Brain microvascular endothelial cell (primary cell): Measurements from ENCODE around the gene ANKK1.

Experiments used
- DNase-seq: peaks from one replicate; pipeline ENCODE4 v3.0.0-alpha.2; 2020
- H3K27ac ChIP-seq: fragments of 250-450 bp; sonication (Bioruptor Pico); 2 replicates; pipeline ENCODE4 v1.5.1; 2020; ENCODE audit warnings: mild to moderate bottlenecking, moderate library complexity
- H3K27me3 ChIP-seq: fragments of 250-450 bp; sonication (Bioruptor Pico); replicated peaks from 2 replicates; pipeline ENCODE4 v1.5.1; 2020; ENCODE audit warnings: mild to moderate bottlenecking
- H3K36me3 ChIP-seq: fragments of 250-450 bp; sonication (Bioruptor Pico); replicated peaks from 2 replicates; pipeline ENCODE4 v1.5.1; 2020; ENCODE audit warnings: mild to moderate bottlenecking
- H3K4me3 ChIP-seq: 2 replicates; pipeline ENCODE4 v1.5.1; 2011; ENCODE audit warnings: low read depth, mild to moderate bottlenecking, control low read depth, low read length, moderate library complexity
- CTCF ChIP-seq: IDR thresholded peaks from 2 replicates; pipeline ENCODE4 v1.5.1; 2011; ENCODE audit warnings: low read depth, mild to moderate bottlenecking, moderate library complexity, low read length, control low read depth, inconsistent platforms; ENCODE audit errors: missing control alignments
- in situ Hi-C: cut with HindIII; loops from 2 replicates; pipeline ENCODE4 v1.10.0; 2017; ENCODE audit warnings: low sequenced_read_pairs, low pct_ligation_motif_present

Gene ANKK1

GRCh38 chr11:113363996-113364641 is 23.5 kb upstream of the ANKK1 start:
- H3K36me3 ChIP-seq, result no peaks in the 10 kb centered on the region
- H3K27me3 ChIP-seq, result no peaks in the 10 kb centered on the region
- in situ Hi-C loops, result no loop called here
- no peak overlapping the region for H3K4me3 ChIP-seq
- DNase-seq, result no peak
- no peak for TF ChIP-seq CTCF
- H3K27ac ChIP-seq, result no peak overlapping the region

GRCh38 chr11:113365895-113366294 is 21.7 kb upstream of the ANKK1 start:
- DNase-seq, result no peak
- Histone ChIP-seq H3K27me3 (no peaks in the 10 kb centered on the region), H3K36me3 (no peaks in the 10 kb centered on the region), H3K27ac (no peak overlapping the region), H3K4me3 (no peak overlapping the region)
- in situ Hi-C loops, result no loop called here
- TF ChIP-seq CTCF, result no peak

GRCh38 chr11:113369411-113369810 is 18.2 kb upstream of the ANKK1 start:
- no peaks in the 10 kb centered on the region for H3K36me3 ChIP-seq
- no peak overlapping the region for H3K4me3 ChIP-seq
- H3K27me3 ChIP-seq, result no peaks in the 10 kb centered on the region
- TF ChIP-seq CTCF, result no peak
- no peak overlapping the region for H3K27ac ChIP-seq
- DNase-seq, result no peak
- in situ Hi-C loops, result no loop called here

GRCh38 chr11:113370634-113371033 is 16.9 kb upstream of the ANKK1 start:
- in situ Hi-C loops, result no loop called here
- H3K36me3 ChIP-seq, result no peaks in the 10 kb centered on the region
- DNase-seq, result no peak
- H3K4me3 ChIP-seq, result no peak overlapping the region
- H3K27ac ChIP-seq, result no peak overlapping the region
- no peaks in the 10 kb centered on the region for H3K27me3 ChIP-seq
- no peak for TF ChIP-seq CTCF

GRCh38 chr11:113372309-113372708 is 15.3 kb upstream of the ANKK1 start:
- Histone ChIP-seq H3K27me3 (no peaks in the 10 kb centered on the region), H3K4me3 (no peak overlapping the region), H3K36me3 (no peaks in the 10 kb centered on the region), H3K27ac (no peak overlapping the region)
- in situ Hi-C loops, result no loop called here
- no peak for DNase-seq
- peak; percentile 52 for TF ChIP-seq CTCF

- H3K36me3 ChIP-seq, result no peaks in the 10 kb centered on the region
- in situ Hi-C loops, result no loop called here
- no peak for TF ChIP-seq CTCF
- no peak overlapping the region for H3K27ac ChIP-seq
- peak; percentile 15 for DNase-seq
- H3K27me3 ChIP-seq, result no peaks in the 10 kb centered on the region
- no peak overlapping the region for H3K4me3 ChIP-seq
Observed at GRCh38 chr11:113373306-113373705, 14.3 kb upstream of the ANKK1 start.
